ENCODE data around the gene SYNJ2.

The SYNJ2 gene

DNA sequence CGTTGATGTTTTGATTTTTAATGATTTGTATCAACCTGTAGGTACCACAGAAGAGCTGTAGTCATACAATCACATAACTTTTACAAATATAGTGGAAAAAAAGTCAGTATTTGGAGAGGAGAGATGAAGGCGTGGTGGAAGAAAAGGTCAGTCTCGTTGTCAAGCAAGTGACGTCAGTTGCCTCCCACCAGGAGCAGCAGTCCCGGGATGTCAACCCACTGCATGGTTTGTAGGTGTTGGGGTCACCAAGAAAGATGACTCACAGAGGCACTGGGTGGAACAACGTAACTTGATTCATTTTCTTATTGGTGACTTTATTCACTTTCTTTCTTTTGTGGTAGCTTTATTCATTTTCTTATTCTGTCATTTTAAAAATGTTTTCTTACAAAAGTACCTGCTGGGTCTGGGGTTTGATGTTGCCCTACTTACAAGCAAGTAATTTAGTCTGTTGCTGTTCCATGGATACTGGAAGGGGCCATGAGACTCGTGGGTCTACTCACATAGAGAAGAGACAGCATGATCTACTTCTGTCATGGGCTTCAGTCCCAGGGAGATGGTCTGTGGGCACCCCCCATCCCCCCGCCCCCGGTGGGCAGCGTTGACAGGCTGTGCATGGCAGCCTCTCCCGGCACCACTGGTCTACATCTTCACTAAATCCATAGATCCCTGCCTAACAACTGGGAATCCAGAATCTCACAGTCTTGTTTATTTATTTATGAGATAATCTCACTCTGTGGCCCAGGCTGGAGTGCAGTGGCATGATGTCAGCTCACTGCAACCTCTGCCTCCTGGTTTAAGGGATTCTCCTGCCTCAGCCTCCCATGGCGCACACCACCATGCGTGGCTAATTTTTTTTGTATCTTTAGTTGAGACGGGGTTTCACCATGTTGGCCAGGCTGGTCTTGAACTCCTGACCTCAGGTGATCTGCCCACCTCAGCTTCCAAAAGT, 36.4 kb upstream of the SYNJ2 start:
- TF ChIP-seq NFIC (IDR thresholded peaks at IDR 0.05) (no peak), CREB1 (IDR thresholded peaks at IDR 0.05; ENCODE audit: low read depth) (no peak), TAF1 (IDR thresholded peaks at IDR 0.05; ENCODE audit: low read depth) (no peak), TCF12 (IDR thresholded peaks at IDR 0.05; ENCODE audit: low read depth) (no peak), EGR1 (IDR thresholded peaks at IDR 0.05) (no peak), CEBPB (IDR thresholded peaks at IDR 0.05) (no peak), RAD21 (IDR thresholded peaks at IDR 0.05; ENCODE audit: low read depth) (no peak), FOXM1 (IDR thresholded peaks at IDR 0.05; ENCODE audit: borderline replicate concordance, low read depth) (no peak), EP300 (IDR thresholded peaks at IDR 0.05; ENCODE audit: borderline replicate concordance) (no peak)
- TF ChIP-seq, protein P1, sequence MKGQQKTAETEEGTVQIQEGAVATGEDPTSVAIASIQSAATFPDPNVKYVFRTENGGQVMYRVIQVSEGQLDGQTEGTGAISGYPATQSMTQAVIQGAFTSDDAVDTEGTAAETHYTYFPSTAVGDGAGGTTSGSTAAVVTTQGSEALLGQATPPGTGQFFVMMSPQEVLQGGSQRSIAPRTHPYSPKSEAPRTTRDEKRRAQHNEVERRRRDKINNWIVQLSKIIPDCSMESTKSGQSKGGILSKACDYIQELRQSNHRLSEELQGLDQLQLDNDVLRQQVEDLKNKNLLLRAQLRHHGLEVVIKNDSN (IDR thresholded peaks at IDR 0.05), result no peak

DNA sequence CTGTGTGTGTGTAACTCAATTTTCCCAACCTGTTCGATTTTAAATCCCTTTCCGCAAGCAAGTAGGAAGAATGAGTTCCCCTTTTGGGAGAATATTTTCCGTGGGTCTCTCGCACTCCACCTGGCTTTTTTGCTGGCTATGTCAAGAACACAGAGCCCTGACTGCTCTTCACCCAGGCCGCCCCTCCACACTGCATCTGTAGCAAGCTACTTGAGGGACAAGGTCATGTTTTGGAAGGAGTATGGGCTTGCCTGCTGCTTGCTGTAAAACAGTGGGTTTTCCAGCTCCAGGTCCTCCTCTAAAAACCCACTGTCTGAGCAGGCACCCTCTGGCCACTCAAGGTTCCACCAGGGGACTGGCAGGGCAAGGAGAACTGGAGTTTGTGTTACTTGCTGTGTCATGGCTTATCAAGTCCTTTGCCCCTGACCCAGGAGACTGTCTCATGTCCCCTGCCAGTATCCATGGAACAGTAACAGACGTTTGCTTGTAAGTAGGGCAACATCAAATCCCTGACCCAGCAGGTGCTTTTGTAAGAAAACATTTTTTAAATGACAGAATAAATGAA, 35.5 kb upstream of the SYNJ2 start:
- no peak for TF ChIP-seq NFIC (IDR thresholded peaks at IDR 0.05)

DNA sequence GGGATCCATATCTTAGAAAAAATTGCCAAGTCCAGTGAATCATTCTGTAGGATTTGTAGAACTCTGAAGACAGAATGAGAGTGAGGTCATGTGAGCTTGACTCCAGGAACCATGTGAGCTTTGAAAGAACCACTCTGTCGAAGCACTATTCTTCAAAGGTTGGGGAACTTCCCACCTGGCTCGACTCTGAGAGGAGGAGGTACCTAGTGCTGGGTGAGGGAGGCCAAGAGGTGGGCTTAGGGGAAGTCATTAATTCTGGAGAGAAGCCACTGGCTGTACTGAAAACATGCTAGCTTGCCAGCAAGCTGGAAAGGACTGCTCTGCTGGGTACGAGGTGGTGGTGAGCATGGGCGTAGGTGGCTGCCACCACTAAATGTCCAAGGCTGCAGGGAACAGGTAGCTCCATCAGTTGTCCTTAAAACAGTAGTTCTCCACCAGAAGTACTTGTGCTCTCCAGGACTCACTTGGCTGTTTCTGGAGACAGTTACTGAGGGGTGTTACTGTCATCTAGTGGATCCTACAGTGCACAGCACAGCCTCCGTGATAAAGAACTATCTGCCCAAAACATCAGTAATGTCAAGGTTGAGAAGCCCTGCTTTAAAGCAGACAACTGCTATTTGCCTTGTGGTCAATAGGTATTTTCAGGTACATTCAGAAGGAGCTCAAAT, 34.7 kb upstream of the SYNJ2 start:
- TF ChIP-seq NFIC (IDR thresholded peaks at IDR 0.05), result no peak
- no peak for TF ChIP-seq TAF1 (IDR thresholded peaks at IDR 0.05; ENCODE audit: low read depth)
- peak; percentile 49 for TF ChIP-seq RAD21 (IDR thresholded peaks at IDR 0.05; ENCODE audit: low read depth)
- no peak for TF ChIP-seq CREB1 (IDR thresholded peaks at IDR 0.05; ENCODE audit: low read depth)
- TF ChIP-seq, protein P1 (IDR thresholded peaks at IDR 0.05), result no peak
- no peak for TF ChIP-seq ZBTB7A (IDR thresholded peaks at IDR 0.05; ENCODE audit: low read depth)

DNA sequence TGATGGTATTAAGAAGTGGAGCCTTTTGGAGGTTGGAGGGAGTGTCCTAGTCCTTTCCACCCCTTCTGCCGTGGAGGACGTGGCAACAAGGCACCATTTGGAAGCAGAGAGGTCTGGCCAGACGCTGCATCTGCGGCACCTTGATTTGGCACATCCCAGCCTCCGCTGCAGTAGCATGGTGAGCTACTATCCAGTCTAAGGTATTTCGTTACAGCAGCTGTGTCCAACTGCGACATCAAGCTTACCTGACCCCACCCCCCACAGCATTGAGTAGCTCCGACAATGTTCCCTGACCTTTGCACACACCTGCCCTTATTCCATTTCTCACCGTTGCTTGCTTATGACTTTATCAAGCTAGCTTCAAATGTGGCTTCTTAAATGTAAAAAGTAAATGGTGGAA, 29.8 kb upstream of the SYNJ2 start:
- TF ChIP-seq, protein P2, sequence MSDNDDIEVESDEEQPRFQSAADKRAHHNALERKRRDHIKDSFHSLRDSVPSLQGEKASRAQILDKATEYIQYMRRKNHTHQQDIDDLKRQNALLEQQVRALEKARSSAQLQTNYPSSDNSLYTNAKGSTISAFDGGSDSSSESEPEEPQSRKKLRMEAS (IDR thresholded peaks at IDR 0.05), result no peak
- no peak for TF ChIP-seq CEBPB (IDR thresholded peaks at IDR 0.05)
- TF ChIP-seq TCF12 (IDR thresholded peaks at IDR 0.05; ENCODE audit: low read depth), result no peak
- no peak for TF ChIP-seq EP300 (IDR thresholded peaks at IDR 0.05; ENCODE audit: borderline replicate concordance)
- TF ChIP-seq NFIC (IDR thresholded peaks at IDR 0.05), result no peak
- no peak for TF ChIP-seq RAD21 (IDR thresholded peaks at IDR 0.05; ENCODE audit: low read depth)
- no peak for TF ChIP-seq YY1 (IDR thresholded peaks at IDR 0.05; ENCODE audit: low read depth)
- TF ChIP-seq TAF1 (IDR thresholded peaks at IDR 0.05; ENCODE audit: low read depth), result no peak
- TF ChIP-seq FOXM1 (IDR thresholded peaks at IDR 0.05; ENCODE audit: borderline replicate concordance, low read depth), result no peak

DNA sequence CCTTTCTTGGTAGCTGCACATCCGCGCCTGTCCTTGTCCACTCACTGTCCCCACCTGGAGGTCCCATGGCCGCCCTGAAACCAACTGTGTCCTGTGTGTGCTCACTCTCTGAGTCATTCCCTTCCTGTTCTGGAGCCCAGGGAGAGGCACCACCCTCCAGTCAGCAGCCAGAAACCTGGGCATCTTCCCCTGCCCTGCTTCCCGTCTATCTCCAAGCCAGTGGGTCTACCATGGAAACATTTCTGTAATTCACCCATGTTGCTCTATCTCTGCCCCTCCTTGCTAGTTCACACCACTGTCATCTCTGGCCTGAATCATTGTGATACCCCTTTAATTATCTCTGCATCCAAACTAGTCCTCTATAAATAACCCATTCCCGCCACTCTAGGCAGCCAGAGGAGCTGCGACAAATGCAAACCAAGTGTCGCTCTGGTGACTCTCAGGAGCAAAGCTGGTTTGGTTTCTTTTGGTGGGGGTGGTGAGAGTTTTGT, 28.8 kb upstream of the SYNJ2 start:
- no peak for TF ChIP-seq CREB1 (IDR thresholded peaks at IDR 0.05; ENCODE audit: low read depth)

DNA sequence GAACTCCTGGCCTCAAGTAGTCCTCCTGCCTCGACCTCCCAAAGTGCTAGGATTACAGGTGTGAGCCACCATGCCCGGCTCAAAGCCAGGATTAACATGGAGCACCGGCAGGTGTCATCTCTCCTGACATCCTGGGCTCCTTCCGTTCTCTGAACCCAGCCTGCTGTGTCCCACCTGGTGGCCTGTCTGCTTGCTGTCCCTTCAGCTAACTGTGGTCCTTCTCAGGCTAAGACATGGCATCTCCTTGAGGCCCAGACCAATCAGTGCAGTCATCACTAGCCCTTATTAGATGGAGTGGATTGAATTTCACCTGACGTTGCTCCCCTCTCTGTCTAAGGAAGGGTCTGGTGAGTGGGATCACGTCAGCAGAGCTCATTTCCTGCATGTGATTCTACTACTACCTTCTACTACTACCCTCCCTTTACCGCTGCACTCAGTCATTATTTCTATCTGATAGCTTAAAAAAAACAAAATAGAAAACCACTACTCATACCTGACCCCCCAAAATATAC, 28.0 kb upstream of the SYNJ2 start:
- TF ChIP-seq TAF1 (IDR thresholded peaks at IDR 0.05; ENCODE audit: low read depth) (no peak), NFIC (IDR thresholded peaks at IDR 0.05) (no peak), TCF12 (IDR thresholded peaks at IDR 0.05; ENCODE audit: low read depth) (no peak), EP300 (IDR thresholded peaks at IDR 0.05; ENCODE audit: borderline replicate concordance) (no peak), ZBTB7A (IDR thresholded peaks at IDR 0.05; ENCODE audit: low read depth) (no peak), RAD21 (IDR thresholded peaks at IDR 0.05; ENCODE audit: low read depth) (no peak), CEBPB (IDR thresholded peaks at IDR 0.05) (no peak), YY1 (IDR thresholded peaks at IDR 0.05; ENCODE audit: low read depth) (no peak), FOXM1 (IDR thresholded peaks at IDR 0.05; ENCODE audit: borderline replicate concordance, low read depth) (no peak), EGR1 (IDR thresholded peaks at IDR 0.05) (no peak), TEAD4 (IDR thresholded peaks at IDR 0.05) (no peak), CREB1 (IDR thresholded peaks at IDR 0.05; ENCODE audit: low read depth) (no peak)
- TF ChIP-seq, protein P1 (IDR thresholded peaks at IDR 0.05), result no peak
- TF ChIP-seq, protein P2 (IDR thresholded peaks at IDR 0.05), result no peak
- TF ChIP-seq, protein P3, sequence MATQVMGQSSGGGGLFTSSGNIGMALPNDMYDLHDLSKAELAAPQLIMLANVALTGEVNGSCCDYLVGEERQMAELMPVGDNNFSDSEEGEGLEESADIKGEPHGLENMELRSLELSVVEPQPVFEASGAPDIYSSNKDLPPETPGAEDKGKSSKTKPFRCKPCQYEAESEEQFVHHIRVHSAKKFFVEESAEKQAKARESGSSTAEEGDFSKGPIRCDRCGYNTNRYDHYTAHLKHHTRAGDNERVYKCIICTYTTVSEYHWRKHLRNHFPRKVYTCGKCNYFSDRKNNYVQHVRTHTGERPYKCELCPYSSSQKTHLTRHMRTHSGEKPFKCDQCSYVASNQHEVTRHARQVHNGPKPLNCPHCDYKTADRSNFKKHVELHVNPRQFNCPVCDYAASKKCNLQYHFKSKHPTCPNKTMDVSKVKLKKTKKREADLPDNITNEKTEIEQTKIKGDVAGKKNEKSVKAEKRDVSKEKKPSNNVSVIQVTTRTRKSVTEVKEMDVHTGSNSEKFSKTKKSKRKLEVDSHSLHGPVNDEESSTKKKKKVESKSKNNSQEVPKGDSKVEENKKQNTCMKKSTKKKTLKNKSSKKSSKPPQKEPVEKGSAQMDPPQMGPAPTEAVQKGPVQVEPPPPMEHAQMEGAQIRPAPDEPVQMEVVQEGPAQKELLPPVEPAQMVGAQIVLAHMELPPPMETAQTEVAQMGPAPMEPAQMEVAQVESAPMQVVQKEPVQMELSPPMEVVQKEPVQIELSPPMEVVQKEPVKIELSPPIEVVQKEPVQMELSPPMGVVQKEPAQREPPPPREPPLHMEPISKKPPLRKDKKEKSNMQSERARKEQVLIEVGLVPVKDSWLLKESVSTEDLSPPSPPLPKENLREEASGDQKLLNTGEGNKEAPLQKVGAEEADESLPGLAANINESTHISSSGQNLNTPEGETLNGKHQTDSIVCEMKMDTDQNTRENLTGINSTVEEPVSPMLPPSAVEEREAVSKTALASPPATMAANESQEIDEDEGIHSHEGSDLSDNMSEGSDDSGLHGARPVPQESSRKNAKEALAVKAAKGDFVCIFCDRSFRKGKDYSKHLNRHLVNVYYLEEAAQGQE (IDR thresholded peaks at IDR 0.05; ENCODE audit: low read depth), result no peak

Data from Ishikawa (cell line).